T47D (cell line): Measurements from ENCODE around the gene AATK.
"Not testable (repeated sequence)": the region's sequence is repeated elsewhere in the genome, so short reads cannot be mapped to it uniquely, and the experiment has no call there.

Source experiments
- DNase-seq, 2 experiments: peaks; one replicate each; pipeline versions ENCODE4 v3.0.0 to v3.0.0-alpha.2; 2011 to 2012; ENCODE audit warnings: low read depth in 1 of 2, low spot score in 1 of 2
- JUND ChIP-seq: IDR thresholded peaks from 2 replicates; pipeline ENCODE4 v1.6.1; 2012; ENCODE audit warnings: low read depth
- in situ Hi-C: cut with HindIII; loops from 2 replicates; pipeline ENCODE4 v1.10.0; 2016; ENCODE audit warnings: low sequenced_read_pairs, low pct_unique_long_range_greater_than_20kb

AATK gene

GRCh38 chr17:81082177-81083073, 83.6 kb downstream of the AATK start:
- no peak for DNase-seq
- no peak for TF ChIP-seq JUND
- in situ Hi-C loops, result no loop called here

GRCh38 chr17:81081222-81082176, 84.5 kb downstream of the AATK start:
- in situ Hi-C loops, result no loop called here
- no peak for TF ChIP-seq JUND
- DNase-seq, result no peak

- no peak for DNase-seq
- in situ Hi-C loops, result no loop called here
These were observed 86.0 kb downstream of the AATK start for GRCh38 chr17:81080019-81080418.

DNA sequence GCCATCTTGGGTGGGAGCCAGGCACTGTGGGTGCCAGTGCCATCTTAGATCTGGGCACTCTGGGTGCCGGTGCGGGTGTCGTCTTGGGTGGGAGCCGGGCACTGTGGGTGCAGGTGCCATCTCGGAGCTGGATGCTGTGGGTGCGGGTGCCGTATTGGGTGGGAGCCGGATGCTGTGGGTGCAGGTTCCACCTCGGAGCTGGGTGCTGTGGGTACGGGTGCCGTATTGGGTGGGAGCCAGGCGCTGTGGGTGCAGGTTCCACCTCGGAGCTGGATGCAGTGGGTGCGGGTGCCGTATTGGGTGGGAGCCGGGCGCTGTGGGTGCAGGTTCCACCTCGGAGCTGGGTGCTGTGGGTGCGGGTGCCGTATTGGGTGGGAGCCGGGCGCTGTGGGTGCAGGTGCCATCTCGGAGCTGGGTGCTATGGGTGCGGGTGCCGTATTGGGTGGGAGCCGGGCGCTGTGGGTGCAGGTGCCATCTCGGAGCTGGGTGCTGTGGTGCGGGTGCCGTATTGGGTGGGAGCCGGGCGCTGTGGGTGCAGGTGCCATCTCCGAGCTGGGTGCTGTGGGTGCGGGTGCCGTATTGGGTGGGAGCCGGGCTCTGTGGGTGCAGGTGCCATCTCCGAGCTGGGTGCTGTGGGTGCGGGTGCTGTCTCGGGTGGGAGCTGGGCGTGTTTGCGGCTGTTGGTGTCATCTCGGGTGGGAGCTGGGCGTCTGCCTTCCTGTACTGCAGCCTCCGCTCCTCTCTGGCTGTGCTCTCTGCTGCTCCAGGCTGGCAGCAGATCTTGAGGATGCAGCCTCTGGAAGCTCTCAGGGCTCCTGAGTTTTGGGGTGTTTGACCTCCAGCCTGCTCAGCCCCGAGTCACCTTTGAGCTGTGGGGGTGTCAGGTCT, 87.8 kb downstream of the AATK start:
- DNase-seq, in situ Hi-C loops: not testable (repeated sequence)

More at GRCh38 chr17:81080019-81080418, 86.0 kb downstream of the AATK start:
- no peak for TF ChIP-seq JUND

- TF ChIP-seq JUND, result no peak
- in situ Hi-C loops, result no loop called here
- DNase-seq, result no peak
These were observed 89.8 kb downstream of the AATK start for GRCh38 chr17:81076141-81076679.

GRCh38 chr17:81075307-81075706, 90.7 kb downstream of the AATK start:
- TF ChIP-seq JUND, result no peak
- in situ Hi-C loops, result no loop called here
- no peak for DNase-seq

DNA sequence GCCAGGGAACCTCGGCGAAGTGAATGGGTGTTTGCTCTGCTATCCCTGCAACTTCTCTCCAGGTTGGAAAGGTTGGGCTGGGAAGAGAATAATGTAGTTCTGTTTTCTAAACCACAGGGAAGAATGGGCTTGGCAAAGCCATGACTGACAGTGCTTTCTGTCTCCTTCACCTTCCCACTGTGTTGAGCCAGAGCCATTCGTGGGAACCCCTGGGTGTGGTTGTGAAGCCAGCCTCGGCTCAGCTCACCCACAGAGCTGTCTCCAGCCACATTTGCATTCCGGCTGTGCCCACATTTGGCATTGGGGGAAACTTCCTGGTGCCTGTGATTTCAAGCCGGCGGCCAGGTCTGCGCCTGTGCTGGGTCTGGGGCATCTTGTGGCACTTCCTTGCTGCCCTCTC, 91.1 kb downstream of the AATK start:
- in situ Hi-C loops, result no loop called here
- no peak for DNase-seq
- TF ChIP-seq JUND, result no peak

DNA sequence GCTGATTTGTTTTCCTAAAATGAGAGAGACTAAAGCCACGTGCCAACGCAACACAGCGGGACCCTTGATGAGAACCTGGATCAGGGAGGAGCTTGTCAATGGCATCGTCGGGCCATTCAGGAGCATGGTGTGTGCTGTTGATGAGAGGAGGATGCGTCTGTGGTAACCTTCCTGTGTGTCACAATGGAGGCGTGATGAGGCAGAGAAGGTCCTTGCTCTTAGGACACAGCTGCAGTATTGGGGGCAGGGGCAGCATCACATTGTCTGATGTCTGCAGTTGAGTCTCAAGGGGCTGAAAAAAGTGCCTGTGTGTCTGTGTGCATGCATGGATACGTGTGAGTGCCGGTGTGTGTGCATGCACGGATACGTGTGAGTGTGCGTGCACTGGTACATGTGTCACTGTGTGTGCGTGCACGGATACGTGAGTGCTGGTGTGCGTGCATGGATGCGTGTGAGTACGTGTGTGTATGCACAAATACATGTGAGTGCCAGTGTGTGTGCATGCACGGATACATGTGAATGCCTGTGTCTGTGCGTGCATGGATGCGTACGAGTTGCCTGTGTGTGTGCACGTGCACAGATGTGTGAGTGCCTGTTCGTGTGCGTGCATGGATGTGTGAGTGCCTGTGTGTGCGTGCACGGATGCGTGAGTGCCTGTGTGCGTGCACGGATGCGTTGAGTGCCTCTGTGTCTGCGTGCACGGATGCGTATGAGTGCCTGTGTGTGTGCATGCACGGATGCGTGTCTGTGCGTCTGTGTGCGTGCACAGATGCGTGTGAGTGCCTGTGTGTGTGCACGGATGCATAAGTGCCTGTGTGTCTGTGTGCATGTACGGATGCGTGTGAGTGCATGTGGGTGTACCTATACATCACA, 91.8 kb downstream of the AATK start:
- in situ Hi-C loops, result no loop called here
- TF ChIP-seq JUND, result no peak
- DNase-seq, result no peak

- no peak for DNase-seq
- TF ChIP-seq JUND, result no peak
- in situ Hi-C loops, result no loop called here
These were observed 94.0 kb downstream of the AATK start for GRCh38 chr17:81071761-81072741.
